Breast epithelium (tissue), 4 donors: ENCODE results near the gene SP100. TPM values are rescaled to one million over a fixed set of nuclear protein-coding genes. Genes with fewer than 3 reads are reported as not detected.
"Not testable (repeated sequence)": the region's sequence is repeated elsewhere in the genome, so short reads cannot be mapped to it uniquely, and the experiment has no call there.

Experiments
- DNase-seq, 2 donors: peaks; one replicate each; pipeline ENCODE4 v3.0.0-alpha.2; 2019; ENCODE audit warnings: low spot score in 2 of 2
- H3K27ac ChIP-seq, 2 donors: fragments of 200-600 bp; sonication (generic) in 1 of 2; one replicate each; pipeline ENCODE4 v1.5.1; 2016 to 2019; ENCODE audit warnings: mild to moderate bottlenecking in 1 of 2
- H3K27me3 ChIP-seq, 2 donors: fragments of 200-600 bp; sonication (generic) in 1 of 2; one replicate each; pipeline versions ENCODE4 v1.5.1 to v1.6.0; 2017 to 2019; ENCODE audit warnings: control low read depth in 1 of 2, mild to moderate bottlenecking in 1 of 2
- H3K36me3 ChIP-seq: fragments of 200-600 bp; one replicate; pipeline ENCODE4 v1.5.1; 2019
- H3K4me1 ChIP-seq, 2 donors: fragments of 200-600 bp; sonication (generic); one replicate each; pipeline ENCODE4 v1.5.1; 2016 to 2019; ENCODE audit warnings: control low read depth in 1 of 2
- H3K4me3 ChIP-seq, 3 donors: fragments of 200-600 bp; sonication (generic); 1 replicate in 2 of 3; 2 replicates in 1 of 3; pipeline ENCODE4 v1.5.1; 2016 to 2019; ENCODE audit warnings: mild to moderate bottlenecking in 3 of 3, moderate library complexity in 2 of 3
- H3K9me3 ChIP-seq, 2 donors: fragments of 200-600 bp; sonication (generic) in 1 of 2; one replicate each; pipeline ENCODE4 v1.5.1; 2016 to 2019; ENCODE audit warnings: control low read depth in 1 of 2
- CTCF ChIP-seq, 3 donors: fragments of 450-650 bp; IDR thresholded peaks; one replicate each; pipeline ENCODE4 v1.5.1; 2016 to 2017; ENCODE audit warnings: antibody characterized with exemption in 3 of 3, mild to moderate bottlenecking in 3 of 3, moderate library complexity in 3 of 3
- POLR2A ChIP-seq: fragments of 450-650 bp; IDR thresholded peaks from one replicate; pipeline ENCODE4 v1.6.1; 2016; ENCODE audit warnings: antibody characterized with exemption, mild to moderate bottlenecking, moderate library complexity
- POLR2AphosphoS5 ChIP-seq, 3 donors: sonication (generic); formaldehyde crosslinking; IDR thresholded peaks; one replicate each; pipeline ENCODE4 v1.6.1; 2017; ENCODE audit warnings: antibody characterized with exemption in 3 of 3
- intact Hi-C: fragments of 100-400 bp; cut with DNase I; formaldehyde crosslinking; loops from one replicate; pipeline ENCODE4 v1.15.1; 2023; ENCODE audit warnings: low total_unique reads
- total RNA-seq, 3 donors: library from RNA; depleted of rRNA; stranded (reverse); fragments of >200 nt; gene quantifications; one replicate each; pipeline ENCODE4 v1.1.0, GENCODE V29; 2016

SP100 gene
- total RNA-seq, 3 donors from 2014 or later = 128 to 157 (median 152) TPM

DNA sequence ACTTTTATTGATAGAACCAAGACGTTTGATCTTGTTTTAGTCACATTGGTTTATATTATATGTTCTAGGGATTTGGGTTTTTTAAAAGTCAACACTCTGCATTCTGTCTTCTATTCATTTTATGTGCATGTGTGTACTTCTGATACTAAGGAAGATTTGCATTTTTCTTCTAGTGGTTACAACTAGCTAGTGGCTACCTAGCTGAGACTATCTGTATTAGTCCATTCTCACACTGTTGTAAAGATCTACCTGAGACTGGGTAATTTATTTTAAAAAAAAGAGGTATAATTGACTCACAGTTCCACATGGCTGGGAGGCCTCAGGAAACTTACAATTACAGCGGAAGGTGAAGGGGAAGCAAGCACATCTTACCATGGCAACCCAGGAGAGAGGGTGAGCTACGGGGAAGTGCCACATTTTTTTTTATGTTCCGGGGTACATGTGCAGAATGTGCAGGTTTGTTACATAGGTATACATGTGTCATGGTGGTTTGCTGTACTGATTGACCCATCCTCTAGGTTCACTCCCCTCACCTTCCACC, 69.9 kb downstream of the SP100 start:
- Histone ChIP-seq H3K36me3 (no peaks in the 10 kb centered on the region), H3K4me3 (no peak overlapping the region), H3K27ac (no peak overlapping the region), H3K4me1 (no peaks in the 10 kb centered on the region), H3K9me3 (peaks cover 0 to 6% of the 10 kb centered on the region in 2 donors), H3K27me3 (no peaks in the 10 kb centered on the region)
- intact Hi-C loops = no loop called here
- DNase-seq = no peak
- TF ChIP-seq POLR2A (no peak), POLR2AphosphoS5 (IDR thresholded peaks at IDR 0.05) (no peak), CTCF (IDR thresholded peaks at IDR 0.05) (no peak)

GRCh38 chr2:230491219-230491618, 75.2 kb downstream of the SP100 start:
- intact Hi-C loops, H3K4me3 ChIP-seq, H3K27me3 ChIP-seq, DNase-seq, H3K36me3 ChIP-seq, H3K4me1 ChIP-seq, H3K27ac ChIP-seq, H3K9me3 ChIP-seq: not testable (repeated sequence)

- H3K36me3 ChIP-seq = peaks cover 4% of the 10 kb centered on the region
- TF ChIP-seq POLR2AphosphoS5 (IDR thresholded peaks at IDR 0.05) (no peak), POLR2A (no peak)
- no peak for DNase-seq
- H3K27me3 ChIP-seq = no peaks in the 10 kb centered on the region
- no peaks in the 10 kb centered on the region for H3K4me1 ChIP-seq
- intact Hi-C loops = no loop called here
- H3K9me3 ChIP-seq = no peaks in the 10 kb centered on the region
- H3K4me3 ChIP-seq = no peak overlapping the region
- no peak overlapping the region for H3K27ac ChIP-seq
Measured at GRCh38 chr2:230492107-230492506, 76.1 kb downstream of the SP100 start.

GRCh38 chr2:230494980-230495379, 79.0 kb downstream of the SP100 start:
- no peaks in the 10 kb centered on the region for H3K9me3 ChIP-seq
- no peak overlapping the region for H3K27ac ChIP-seq
- no peak for TF ChIP-seq POLR2A
- no peak for TF ChIP-seq CTCF (IDR thresholded peaks at IDR 0.05)
- no peak for TF ChIP-seq POLR2AphosphoS5 (IDR thresholded peaks at IDR 0.05)
- H3K27me3 ChIP-seq = no peaks in the 10 kb centered on the region
- intact Hi-C loops = no loop called here
- DNase-seq = no peak
- no peak overlapping the region for H3K4me3 ChIP-seq
- H3K36me3 ChIP-seq = peaks cover 4% of the 10 kb centered on the region
- no peaks in the 10 kb centered on the region for H3K4me1 ChIP-seq

DNA sequence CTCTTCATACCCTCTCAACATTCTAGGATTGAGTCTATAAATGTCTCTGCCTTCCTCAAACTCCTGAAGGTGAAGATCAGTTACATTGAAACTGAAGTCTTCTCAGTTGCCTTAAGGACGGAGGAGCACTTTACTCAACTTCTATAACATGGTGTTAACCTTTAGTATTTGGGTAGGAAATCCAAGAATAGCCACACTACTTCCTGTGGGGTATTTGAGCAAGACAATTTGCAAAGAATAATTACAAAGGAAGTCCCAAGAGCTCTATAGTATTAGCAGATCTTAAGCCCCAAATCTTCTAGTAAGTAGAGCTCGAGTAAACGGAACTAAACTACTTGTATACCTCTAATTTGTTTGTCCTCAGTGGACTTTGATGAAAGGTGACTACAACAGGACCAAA, 80.9 kb downstream of the SP100 start:
- TF ChIP-seq CTCF (IDR thresholded peaks at IDR 0.05) (no peak), POLR2AphosphoS5 (IDR thresholded peaks at IDR 0.05) (no peak), POLR2A (no peak)
- intact Hi-C loops = no loop called here
- Histone ChIP-seq H3K27me3 (no peaks in the 10 kb centered on the region), H3K4me3 (no peak overlapping the region), H3K27ac (no peak overlapping the region), H3K4me1 (no peaks in the 10 kb centered on the region), H3K9me3 (no peaks in the 10 kb centered on the region), H3K36me3 (peaks cover 4% of the 10 kb centered on the region)
- no peak for DNase-seq

DNA sequence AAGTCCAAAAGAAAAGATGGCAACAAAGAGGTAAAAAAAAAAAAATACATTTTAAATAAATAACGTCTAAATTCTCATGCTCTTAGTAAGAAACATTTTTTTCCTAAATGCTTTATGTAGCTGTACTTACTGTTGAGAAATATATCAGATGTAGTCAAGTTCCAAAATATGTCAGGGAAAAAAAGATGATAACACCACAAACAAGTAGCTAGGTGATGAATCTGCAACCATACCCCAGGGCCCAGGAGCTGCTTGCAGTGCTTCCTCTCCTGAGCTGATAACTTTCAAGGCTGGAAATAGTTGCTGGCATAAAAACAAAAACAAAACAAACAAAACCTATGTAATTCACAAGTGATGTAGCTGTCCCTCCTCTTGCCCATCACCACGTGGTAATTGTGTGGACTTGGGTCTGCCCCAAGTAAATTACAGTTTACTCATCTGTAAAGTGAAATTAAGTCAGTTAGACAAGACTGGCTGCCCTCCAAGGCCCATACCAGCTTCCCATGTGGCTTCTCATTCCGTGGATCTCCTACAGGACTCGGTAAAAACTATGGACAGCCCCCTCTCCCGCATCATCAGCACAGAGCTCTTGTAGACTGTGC, 82.6 kb downstream of the SP100 start:
- Histone ChIP-seq H3K27ac (no peak overlapping the region), H3K4me1 (no peaks in the 10 kb centered on the region), H3K27me3 (no peaks in the 10 kb centered on the region), H3K9me3 (no peaks in the 10 kb centered on the region), H3K4me3 (no peak overlapping the region), H3K36me3 (peaks cover 4% of the 10 kb centered on the region)
- no peak for TF ChIP-seq POLR2A
- no peak for TF ChIP-seq POLR2AphosphoS5 (IDR thresholded peaks at IDR 0.05)
- no peak for DNase-seq
- intact Hi-C loops = no loop called here
